Measurements from ENCODE around the gene TNIK.

DNA sequence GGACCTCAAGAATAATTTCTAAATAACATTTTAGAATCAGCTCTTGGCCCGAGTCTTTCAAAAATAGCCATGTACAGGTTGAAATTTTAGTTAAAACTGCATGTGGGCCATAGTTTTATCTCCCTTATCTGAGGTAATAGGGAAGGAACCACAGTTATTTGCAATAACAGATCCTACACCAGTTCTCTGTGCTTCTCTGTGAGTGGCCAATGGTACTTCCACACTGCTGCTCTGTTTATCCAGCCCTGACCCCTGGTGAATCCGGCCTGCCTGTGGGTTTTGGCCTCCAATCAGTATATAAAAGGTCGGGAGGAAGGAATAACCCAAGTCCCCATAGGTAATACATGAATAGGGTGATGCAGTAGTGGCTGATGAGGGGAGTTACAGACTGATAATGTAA lies 48.0 kb upstream of the TNIK start:
- TF ChIP-seq SMC3 (IDR thresholded peaks at IDR 0.05; ENCODE audit: low read depth, low read length) (no peak), CTCF (IDR thresholded peaks at IDR 0.05) (no peak), ZBTB33 (IDR thresholded peaks at IDR 0.05; ENCODE audit: borderline replicate concordance, low read depth) (no peak), POLR2AphosphoS5 (IDR thresholded peaks at IDR 0.05; ENCODE audit: low read depth, low read length) (no peak)
